Lung (tissue), 12 donors: ENCODE results near the gene TMTC4. TPM values are rescaled to one million over a fixed set of nuclear protein-coding genes. Genes with fewer than 3 reads are reported as not detected.
"Not testable (repeated sequence)": the region's sequence is repeated elsewhere in the genome, so short reads cannot be mapped to it uniquely, and the experiment has no call there.

Experiments used
- ATAC-seq: fragments of 200-7000 bp; cut with Tn5 transposase; one replicate; pipeline ENCODE4 v1.9.1; 2020; ENCODE audit warnings: moderate number of reproducible peaks; ENCODE audit not compliant: insufficient read depth, low FRiP score
- DNase-seq, 3 donors: peaks; one replicate each; pipeline ENCODE4 v3.0.0-alpha.2; 2013 to 2017
- H3K27ac ChIP-seq, 2 donors: one replicate each; pipeline ENCODE4 v1.5.1; 2013; ENCODE audit warnings: mild to moderate bottlenecking in 2 of 2, moderate library complexity in 2 of 2, control low read depth in 1 of 2, inconsistent platforms in 1 of 2, low read depth in 1 of 2, low read length in 1 of 2
- H3K27me3 ChIP-seq, 3 donors: one replicate each; pipeline ENCODE4 v1.5.1; 2013; ENCODE audit warnings: low read length in 2 of 3; ENCODE audit not compliant: control insufficient read depth in 3 of 3, insufficient read depth in 3 of 3
- H3K36me3 ChIP-seq, 4 donors: one replicate each; pipeline ENCODE4 v1.5.1; 2013; ENCODE audit warnings: low read length in 4 of 4, mild to moderate bottlenecking in 1 of 4, moderate library complexity in 1 of 4; ENCODE audit not compliant: control insufficient read depth in 4 of 4, insufficient read depth in 4 of 4
- H3K4me1 ChIP-seq, 5 donors: one replicate each; pipeline ENCODE4 v1.5.1; 2013; ENCODE audit warnings: low read length in 5 of 5, mild to moderate bottlenecking in 2 of 5, moderate library complexity in 1 of 5; ENCODE audit not compliant: control insufficient read depth in 5 of 5, insufficient read depth in 5 of 5
- H3K4me3 ChIP-seq: one replicate; pipeline ENCODE4 v1.5.1; 2013; ENCODE audit warnings: mild to moderate bottlenecking, control low read depth, moderate library complexity
- H3K9ac ChIP-seq, 2 donors: one replicate each; pipeline ENCODE4 v1.5.1; 2013; ENCODE audit warnings: low read length in 2 of 2, control low read depth in 1 of 2; ENCODE audit not compliant: insufficient read depth in 1 of 2
- H3K9me3 ChIP-seq, 4 donors: one replicate each; pipeline ENCODE4 v1.5.1; 2013; ENCODE audit warnings: low read length in 3 of 4, mild to moderate bottlenecking in 1 of 4, moderate library complexity in 1 of 4; ENCODE audit not compliant: control insufficient read depth in 4 of 4, insufficient read depth in 3 of 4
- WGBS, 2 donors: extraction: QIAGEN DNeasy Blood & Tissue Kit; methylation state at CpG; one replicate each; pipeline ENCODE4 v1.1.7; 2013; 5-methylcytosine and 5-hydroxymethylcytosine counted together
- polyA plus RNA-seq, 2 donors: library from polyadenylated mRNA; stranded (reverse); fragments of 200-250 nt; gene quantifications; one replicate each; pipeline ENCODE4 v1.2.1, GENCODE V29; 2013
- total RNA-seq, 2 donors: library from RNA; depleted of rRNA in 1 of 2; stranded (reverse); fragments of >200 nt in 1 of 2; gene quantifications; one replicate each; pipeline ENCODE4 v1.2.1, GENCODE V29; 2014 to 2021
- TF ChIP-seq, protein P1 (sequence below): IDR thresholded peaks from 2 replicates; pipeline ENCODE4 v1.5.1; 2012; ENCODE audit warnings: mild to moderate bottlenecking; ENCODE audit errors: control extremely low read depth, extremely low read depth
- donor health status: control.
- donor health status: control.
- donor health status: Bipolar disorder and iron deficiency.
- donor health status: healthy.
- donor health status: DM: yes; HTN: yes; CAD: no.

The TMTC4 gene
- total and polyA plus RNA-seq, 4 donors, result 5.0 to 27.1 (median 11.7) TPM

DNA sequence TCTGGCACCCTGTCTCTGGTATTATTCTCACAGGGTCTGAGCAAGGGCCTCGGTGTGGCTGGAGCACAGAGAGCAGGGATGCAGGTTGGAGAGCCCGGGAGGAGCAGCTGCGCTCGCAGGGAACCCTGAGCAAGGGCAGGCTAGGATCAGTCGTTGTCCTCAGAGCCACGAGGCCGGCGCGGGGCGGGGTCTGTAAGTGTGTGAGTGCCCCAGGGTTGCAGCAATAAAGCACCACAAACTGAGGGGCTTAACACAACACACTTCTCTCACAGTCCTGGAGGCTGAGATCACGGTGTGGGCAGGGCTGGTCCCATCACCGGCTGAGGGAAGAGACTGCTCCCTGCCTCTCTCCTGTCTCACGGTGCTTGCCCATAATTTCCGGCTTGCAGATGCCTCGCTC lies 47.5 kb downstream of the TMTC4 start:
- DNase-seq (no peak), ATAC-seq (no peak)
- no peaks in the 10 kb centered on the region for H3K27me3 ChIP-seq
- H3K27ac ChIP-seq, result no peak overlapping the region
- H3K4me3 ChIP-seq, result no peak overlapping the region
- no peaks in the 10 kb centered on the region for H3K9me3 ChIP-seq
- H3K9ac ChIP-seq, result no peak overlapping the region
- WGBS, 2 donors, result 93 to 95% methylated on average over 15 of the region's 15 CpGs
- peaks cover 6 to 18% (median 12%) of the 10 kb centered on the region in 4 donors for H3K36me3 ChIP-seq
- H3K4me1 ChIP-seq, result peaks cover 0 to 3% (median 0%) of the 10 kb centered on the region in 5 donors
- TF ChIP-seq, protein P1, sequence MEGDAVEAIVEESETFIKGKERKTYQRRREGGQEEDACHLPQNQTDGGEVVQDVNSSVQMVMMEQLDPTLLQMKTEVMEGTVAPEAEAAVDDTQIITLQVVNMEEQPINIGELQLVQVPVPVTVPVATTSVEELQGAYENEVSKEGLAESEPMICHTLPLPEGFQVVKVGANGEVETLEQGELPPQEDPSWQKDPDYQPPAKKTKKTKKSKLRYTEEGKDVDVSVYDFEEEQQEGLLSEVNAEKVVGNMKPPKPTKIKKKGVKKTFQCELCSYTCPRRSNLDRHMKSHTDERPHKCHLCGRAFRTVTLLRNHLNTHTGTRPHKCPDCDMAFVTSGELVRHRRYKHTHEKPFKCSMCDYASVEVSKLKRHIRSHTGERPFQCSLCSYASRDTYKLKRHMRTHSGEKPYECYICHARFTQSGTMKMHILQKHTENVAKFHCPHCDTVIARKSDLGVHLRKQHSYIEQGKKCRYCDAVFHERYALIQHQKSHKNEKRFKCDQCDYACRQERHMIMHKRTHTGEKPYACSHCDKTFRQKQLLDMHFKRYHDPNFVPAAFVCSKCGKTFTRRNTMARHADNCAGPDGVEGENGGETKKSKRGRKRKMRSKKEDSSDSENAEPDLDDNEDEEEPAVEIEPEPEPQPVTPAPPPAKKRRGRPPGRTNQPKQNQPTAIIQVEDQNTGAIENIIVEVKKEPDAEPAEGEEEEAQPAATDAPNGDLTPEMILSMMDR, result no peak

DNA sequence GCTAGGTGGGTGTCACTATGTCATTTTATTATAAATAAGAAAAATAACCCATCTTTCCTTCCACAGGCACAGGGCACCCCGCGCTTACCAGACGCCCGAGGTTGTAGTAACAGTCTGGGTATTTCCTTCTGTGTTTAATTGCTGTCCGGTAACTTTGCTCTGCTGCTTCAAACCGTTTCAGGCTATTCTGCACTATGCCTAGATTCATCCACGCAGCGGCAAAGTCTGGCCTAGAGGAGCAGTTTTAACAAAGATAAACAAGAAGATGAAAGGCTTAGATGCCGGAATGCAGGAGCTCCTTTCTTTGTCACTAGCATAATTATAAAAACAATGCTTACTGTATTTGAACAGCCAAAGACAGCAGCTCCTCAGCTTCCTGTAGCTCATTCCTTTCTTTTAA lies 49.1 kb downstream of the TMTC4 start:
- DNase-seq, result no peak
- TF ChIP-seq, protein P1, result no peak
- Histone ChIP-seq H3K27ac (no peak overlapping the region), H3K27me3 (no peaks in the 10 kb centered on the region), H3K4me1 (peaks cover 0 to under 1% (median 0%) of the 10 kb centered on the region in 5 donors), H3K36me3 (peaks cover 7 to 19% (median 13%) of the 10 kb centered on the region in 4 donors), H3K4me3 (no peak overlapping the region), H3K9ac (no peak overlapping the region), H3K9me3 (no peaks in the 10 kb centered on the region)
- WGBS, 2 donors, result 84 to 85% methylated on average over 9 of the region's 9 CpGs
- ATAC-seq, result no peak

DNA sequence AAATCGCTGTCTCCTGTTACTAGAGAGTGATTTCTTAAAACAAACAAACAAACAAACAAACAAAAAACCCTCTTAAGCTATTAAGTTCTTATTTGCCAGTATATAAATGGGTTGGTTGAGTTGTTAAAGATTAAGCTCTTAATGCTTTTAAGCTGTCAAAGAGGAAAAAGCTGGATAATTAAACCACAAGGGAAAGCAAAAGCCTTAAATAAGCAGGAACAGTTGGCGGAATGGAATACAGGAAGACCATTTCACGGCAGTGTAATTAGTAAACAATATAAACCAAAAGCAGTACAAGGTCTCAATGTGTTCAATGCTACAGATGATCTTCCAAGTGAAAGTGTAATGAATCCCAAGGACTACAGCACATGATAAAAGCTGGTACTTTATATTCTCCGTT lies 53.8 kb downstream of the TMTC4 start:
- DNase-seq (no peak), ATAC-seq (no peak)
- TF ChIP-seq, protein P1, result no peak
- Histone ChIP-seq H3K4me3 (no peak overlapping the region), H3K27me3 (no peaks in the 10 kb centered on the region), H3K27ac (no peak overlapping the region), H3K4me1 (no peaks in the 10 kb centered on the region), H3K36me3 (peaks cover 4 to 9% (median 4%) of the 10 kb centered on the region in 4 donors), H3K9ac (no peak overlapping the region), H3K9me3 (no peaks in the 10 kb centered on the region)
- 73 to 82% methylated on average over 4 of the region's 4 CpGs for WGBS, 2 donors

DNA sequence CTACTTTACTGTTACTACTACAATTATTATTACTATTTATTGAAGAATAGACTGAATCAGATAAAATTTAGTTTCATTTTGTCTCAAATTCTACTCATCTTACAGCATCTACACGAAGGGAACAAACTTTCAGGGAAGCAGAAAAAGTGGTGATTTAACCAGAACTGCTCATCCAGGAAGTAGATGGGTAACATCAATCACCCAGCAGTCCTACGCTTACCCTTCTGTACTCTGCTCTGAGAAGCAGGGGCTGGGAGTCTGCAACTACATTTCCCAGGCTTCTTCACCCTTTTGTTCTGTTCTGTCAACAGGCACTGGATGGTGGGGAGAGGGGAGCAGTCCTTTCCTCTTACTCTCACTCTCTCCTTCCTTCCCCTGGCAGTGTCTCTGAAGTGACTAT lies 54.7 kb downstream of the TMTC4 start:
- H3K9me3 ChIP-seq, result no peaks in the 10 kb centered on the region
- DNase-seq (no peak), ATAC-seq (no peak)
- 89 to 90% methylated on average over 2 of the region's 2 CpGs for WGBS, 2 donors
- peaks cover 1 to 9% (median 4%) of the 10 kb centered on the region in 4 donors for H3K36me3 ChIP-seq
- no peak overlapping the region for H3K4me3 ChIP-seq
- H3K9ac ChIP-seq, result no peak overlapping the region
- TF ChIP-seq, protein P1, result no peak
- no peaks in the 10 kb centered on the region for H3K4me1 ChIP-seq
- no peaks in the 10 kb centered on the region for H3K27me3 ChIP-seq
- no peak overlapping the region for H3K27ac ChIP-seq

DNA sequence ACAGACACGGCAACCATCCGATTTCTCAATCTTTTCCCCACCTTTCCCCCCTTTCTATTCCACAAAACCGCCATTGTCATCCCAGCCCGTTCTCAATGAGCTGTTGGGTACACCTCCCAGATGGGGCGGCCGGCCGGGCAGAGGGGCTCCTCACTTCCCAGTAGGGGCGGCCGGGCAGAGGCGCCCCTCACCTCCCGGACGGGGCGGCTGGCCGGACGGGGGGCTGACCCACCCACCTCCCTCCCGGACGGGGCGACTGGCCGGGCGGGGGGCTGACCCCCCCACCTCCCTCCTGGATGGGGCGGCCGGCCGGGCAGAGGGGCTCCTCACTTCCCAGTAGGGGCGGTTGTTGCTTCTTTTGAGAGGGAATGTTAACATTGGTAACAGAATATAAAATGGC lies 55.7 kb downstream of the TMTC4 start:
- H3K4me1 ChIP-seq, H3K9me3 ChIP-seq, DNase-seq, H3K27me3 ChIP-seq, H3K9ac ChIP-seq, H3K36me3 ChIP-seq, H3K27ac ChIP-seq, H3K4me3 ChIP-seq, ATAC-seq: not testable (repeated sequence)
- 98 to 99% methylated on average over 22 of the region's 24 CpGs for WGBS, 2 donors
